ENCODE results near the gene SPO11. TPM values are rescaled to one million over a fixed set of nuclear protein-coding genes. Genes with fewer than 3 reads are reported as not detected.

The SPO11 gene
- total and polyA plus RNA-seq, 10 of the 15 experiments (the other 5 are each of a cell fraction or from before 2014, with no cell fraction given), result not detected

- CTCF ChIA-PET, result interaction anchor here (0.5 to 3.3 kb wide), 10 partner anchors 10 to 782 kb away, joined by 3 to 13 read pairs (median 6); no protein-coding TSS in a partner anchor
- no peak overlapping the region for H3K27ac ChIP-seq (ENCODE audit: control insufficient read depth, insufficient read depth)
- ATAC-seq (no peak), DNase-seq (ENCODE audit: low read depth, low spot score) (no peak), FAIRE-seq (no peak)
- in situ Hi-C loops (cut with MboI), result no loop called here
- no peaks in the 10 kb centered on the region for H3K9me3 ChIP-seq (replicated peaks; ENCODE audit: control insufficient read depth, insufficient read depth, low read length)
- no peak overlapping the region for H2AFZ ChIP-seq (ENCODE audit: control insufficient read depth, low read depth, low read length)
- H3K9ac ChIP-seq (ENCODE audit: control insufficient read depth, insufficient read depth, low read length), result no peak overlapping the region
- no peaks in the 10 kb centered on the region; a peak in 1 of 4 replicates for H3K27me3 ChIP-seq (replicated peaks in 1 of 2; ENCODE audit: control insufficient read depth in 2 of 2, insufficient read depth in 2 of 2, low read length in 1 of 2)
- no peaks in the 10 kb centered on the region for H3K79me2 ChIP-seq (ENCODE audit: control insufficient read depth, insufficient read depth, low read length)
- SMC1A ChIA-PET (ENCODE audit: uncharacterized antibody, unreplicated experiment), result interaction anchor here (0.7 to 2.1 kb wide), 7 partner anchors 9 to 863 kb away, joined by 3 to 7 read pairs (median 4); no protein-coding TSS in a partner anchor
- POLR2A ChIA-PET, result interaction anchor here (0.6 kb wide), 1 partner anchor 234 kb away, joined by 3 read pairs; no protein-coding TSS in a partner anchor
- no peaks in the 10 kb centered on the region for H4K20me1 ChIP-seq (ENCODE audit: control insufficient read depth, insufficient read depth)
- intact Hi-C loops (cut with micrococcal nuclease; ENCODE audit: unreplicated experiment), result no loop called here
- H3K36me3 ChIP-seq (ENCODE audit: control insufficient read depth in 2 of 2, insufficient read depth in 2 of 2, low read length in 1 of 2), result no peaks in the 10 kb centered on the region
- H3K4me3 ChIP-seq, result no peak overlapping the region
- H3K4me2 ChIP-seq (ENCODE audit: control insufficient read depth, insufficient read depth), result no peak overlapping the region
- RAD21 ChIA-PET (ENCODE audit: unreplicated experiment), result interaction anchor here (0.6 to 2.1 kb wide), 5 partner anchors 14 to 299 kb away, joined by 3 to 5 read pairs (median 3); no protein-coding TSS in a partner anchor
- WGBS (ENCODE audit: insufficient coverage, insufficient replicate concordance, low lambda C conversion rate, missing lambda C conversion rate), result 53% methylated on average over 1 of the region's 1 CpG
- no peaks in the 10 kb centered on the region for H3K4me1 ChIP-seq (ENCODE audit: control insufficient read depth, insufficient read depth, low read length)
- no TSS peak for BruUV-seq (replicated peaks)
- TF ChIP-seq ETV6 (conservative IDR thresholded peaks at IDR 0.05 in 1 of 2, IDR thresholded peaks at IDR 0.05 in 1 of 2; ENCODE audit: borderline replicate concordance in 1 of 2, low read depth in 1 of 2) (no peak), CTCF (IDR thresholded peaks at IDR 0.05 in 2 of 3, conservative IDR thresholded peaks at IDR 0.05 in 1 of 3; ENCODE audit: control insufficient read depth in 2 of 3, extremely low read depth in 1 of 3, insufficient read depth in 1 of 3, low read depth in 3 of 3, low read length in 3 of 3) (peak in 2 of 3 experiments; percentile 26 to 32; a peak in 2 of 6 replicates), RELA (IDR thresholded peaks at IDR 0.05; ENCODE audit: borderline replicate concordance, partially characterized antibody) (no peak), DPF2 (IDR thresholded peaks at IDR 0.05) (no peak), POLR2A (IDR thresholded peaks at IDR 0.05; ENCODE audit: low read depth, low read length) (no peak), CREB1 (IDR thresholded peaks at IDR 0.05; ENCODE audit: low read depth) (no peak), PKNOX1 (IDR thresholded peaks at IDR 0.05) (no peak), TCF12 (IDR thresholded peaks at IDR 0.05; ENCODE audit: low read depth, low read length) (no peak), RBBP5 (conservative IDR thresholded peaks at IDR 0.05) (no peak), RAD21 (IDR thresholded peaks at IDR 0.05; ENCODE audit: insufficient read depth, low read depth, low read length) (0 out of 2 replicates have a peak, but pooled peaks have one; percentile 34), SKIL (IDR thresholded peaks at IDR 0.05; ENCODE audit: low read depth, poor library complexity, severe bottlenecking) (no peak), ZNF592 (IDR thresholded peaks at IDR 0.05) (no peak)
Measured at GRCh38 chr20:57332105-57333089, 2.8 kb downstream of the SPO11 start.

Measured in GM12878 (cell line).